Choroid plexus epithelial cell (primary cell): ENCODE measurements around the gene TSHR.

Source experiments
- DNase-seq: peaks from one replicate; pipeline ENCODE4 v3.0.0-alpha.2; 2010; ENCODE audit warnings: low read depth
- H3K4me3 ChIP-seq: 2 replicates; pipeline ENCODE4 v1.5.1; 2011; ENCODE audit warnings: low read depth, mild to moderate bottlenecking, control low read depth, low read length, moderate library complexity
- CTCF ChIP-seq: conservative IDR thresholded peaks from 2 replicates; pipeline ENCODE4 v1.5.1; 2011; ENCODE audit warnings: low read depth, mild to moderate bottlenecking, control low read depth, inconsistent platforms, low read length, moderate library complexity

The TSHR gene

GRCh38 chr14:81123811-81124210, 168.4 kb downstream of the TSHR start:
- DNase-seq = no peak
- no peak for TF ChIP-seq CTCF
- no peak overlapping the region for H3K4me3 ChIP-seq

DNA sequence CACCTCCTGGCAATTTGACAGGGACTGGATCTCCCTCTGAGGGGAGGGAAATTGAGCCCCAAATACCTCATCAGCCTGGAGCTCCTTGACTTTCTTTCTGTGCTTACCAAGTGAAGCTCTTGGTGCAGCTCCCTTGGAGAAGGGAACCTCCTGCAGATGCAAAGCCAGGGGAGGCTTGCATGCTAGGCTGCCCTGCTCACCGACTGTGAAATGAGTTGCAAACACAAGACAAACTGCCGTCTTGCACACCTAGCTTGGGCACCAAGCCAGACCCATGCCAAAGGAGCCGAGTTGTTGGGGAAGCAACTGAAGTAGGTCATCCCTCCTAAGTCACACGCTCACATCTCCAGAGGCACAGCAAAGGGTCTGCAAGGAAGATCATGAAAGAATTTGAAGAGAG, 170.1 kb downstream of the TSHR start:
- DNase-seq = no peak
- TF ChIP-seq CTCF = no peak
- no peak overlapping the region for H3K4me3 ChIP-seq

DNA sequence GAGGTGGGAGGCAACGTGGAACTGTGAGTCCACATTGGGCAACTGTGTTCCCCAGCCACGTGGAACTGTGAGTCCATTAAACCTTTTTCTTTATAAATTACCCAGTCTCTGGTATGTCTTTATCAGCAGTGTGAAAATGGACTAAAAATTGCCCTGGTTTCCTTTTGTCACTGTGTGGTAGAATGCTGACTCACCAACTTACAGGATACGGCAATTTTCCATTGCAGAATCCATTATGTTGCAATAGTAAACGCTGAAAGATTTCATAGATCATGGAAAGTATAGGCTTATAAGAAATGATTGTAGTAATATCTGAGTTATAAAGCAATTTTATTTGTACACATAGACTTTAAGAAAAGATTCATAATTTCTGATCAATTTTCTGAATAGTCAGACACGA, 172.4 kb downstream of the TSHR start:
- peak; percentile 13 for DNase-seq

DNA sequence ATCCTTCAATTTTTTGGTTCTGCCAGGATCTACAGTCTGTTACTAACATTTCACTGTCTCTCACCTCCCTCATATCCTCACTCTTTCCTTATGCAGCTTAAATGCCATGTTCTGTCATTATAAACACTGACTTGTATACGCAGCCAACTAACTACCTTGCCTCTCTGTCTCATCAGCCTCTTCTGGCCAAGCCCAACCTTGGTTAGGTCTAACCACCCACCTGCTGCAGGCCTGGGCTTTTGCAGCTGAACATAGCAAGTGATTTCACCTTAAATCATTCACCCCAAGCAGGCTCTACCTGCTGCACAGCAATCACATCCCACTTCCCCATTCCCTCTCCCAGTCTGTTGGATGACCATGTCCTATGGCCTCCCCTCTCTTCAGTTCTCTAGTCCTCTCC, 173.8 kb downstream of the TSHR start:
- no peak for TF ChIP-seq CTCF
- no peak for DNase-seq
- H3K4me3 ChIP-seq = no peak overlapping the region

More for the DNA sequence above, 172.4 kb downstream of the TSHR start:
- H3K4me3 ChIP-seq = no peak overlapping the region
- TF ChIP-seq CTCF = no peak

- no peak for TF ChIP-seq CTCF
- no peak overlapping the region for H3K4me3 ChIP-seq
- no peak for DNase-seq
Measured at GRCh38 chr14:81132468-81132867, 177.0 kb downstream of the TSHR start.

- no peak for TF ChIP-seq CTCF
- DNase-seq = no peak
- no peak overlapping the region for H3K4me3 ChIP-seq
Measured at GRCh38 chr14:81133400-81133799, 178.0 kb downstream of the TSHR start.

GRCh38 chr14:81137316-81137715, 181.9 kb downstream of the TSHR start:
- no peak for TF ChIP-seq CTCF
- H3K4me3 ChIP-seq = no peak overlapping the region
- peak; percentile 4 for DNase-seq
